Fibroblast of lung (primary cell): ENCODE results near the gene SPRED1.

Source experiments
- CTCF ChIP-seq, 2 donors: IDR thresholded peaks in 1 of 2; conservative IDR thresholded peaks in 1 of 2; 1 replicate in 1 of 2; 2 replicates in 1 of 2; pipeline ENCODE4 v1.5.1; 2011 to 2012; ENCODE audit warnings: low read length in 2 of 2, control low read depth in 1 of 2, inconsistent platforms in 1 of 2, low read depth in 1 of 2, mild to moderate bottlenecking in 1 of 2
- EZH2 ChIP-seq: IDR thresholded peaks from 2 replicates; pipeline ENCODE4 v1.5.1; 2012; ENCODE audit warnings: low read length, control low read depth, mild to moderate bottlenecking; ENCODE audit errors: missing control alignments

GRCh38 chr15:38308797-38309196, 56.2 kb downstream of the SPRED1 start:
- TF ChIP-seq CTCF (conservative IDR thresholded peaks at IDR 0.05 in 1 of 2, IDR thresholded peaks at IDR 0.05 in 1 of 2; ENCODE audit: low read depth in 1 of 2, low read length in 2 of 2): no peak
- no peak for TF ChIP-seq EZH2
